Thyroid gland (tissue), 4 donors: Measurements from ENCODE around the gene RGP1. TPM values are rescaled to one million over a fixed set of nuclear protein-coding genes. Genes with fewer than 3 reads are reported as not detected.

Experiments used
- DNase-seq, 2 donors: peaks; one replicate each; pipeline ENCODE4 v3.0.0-alpha.2; 2019
- H3K27ac ChIP-seq, 3 donors: fragments of 200-600 bp; sonication (generic); 1 replicate in 2 of 3; 2 replicates in 1 of 3; pipeline ENCODE4 v1.5.1; 2016 to 2019; ENCODE audit warnings: mild to moderate bottlenecking in 1 of 3, moderate library complexity in 1 of 3
- H3K27me3 ChIP-seq: fragments of 200-600 bp; sonication (generic); one replicate; pipeline ENCODE4 v1.5.1; 2019
- H3K36me3 ChIP-seq, 2 donors: fragments of 200-600 bp; sonication (generic); one replicate each; pipeline ENCODE4 v1.5.1; 2016 to 2019
- H3K4me1 ChIP-seq, 2 donors: fragments of 200-600 bp; sonication (generic); one replicate each; pipeline ENCODE4 v1.5.1; 2017 to 2019
- H3K4me3 ChIP-seq, 3 donors: fragments of 200-600 bp; sonication (generic); replicated peaks in 1 of 3; 1 replicate in 2 of 3; 2 replicates in 1 of 3; pipeline ENCODE4 v1.5.1; 2016; ENCODE audit warnings: mild to moderate bottlenecking in 1 of 3
- H3K9me3 ChIP-seq: fragments of 200-600 bp; sonication (generic); one replicate; pipeline ENCODE4 v1.5.1; 2017
- POLR2A ChIP-seq, 2 donors: fragments of 450-650 bp; IDR thresholded peaks; one replicate each; pipeline ENCODE4 v1.6.1; 2017; ENCODE audit warnings: antibody characterized with exemption in 2 of 2, mild to moderate bottlenecking in 2 of 2, moderate library complexity in 1 of 2
- WGBS, 2 donors: methylation state at CpG; one replicate each; pipeline ENCODE4 v1.1.5; 2017; 5-methylcytosine and 5-hydroxymethylcytosine counted together
- intact Hi-C: fragments of 100-400 bp; cut with DNase I; formaldehyde crosslinking; loops from one replicate; pipeline ENCODE4 v1.15.1; 2023
- total RNA-seq, 4 donors: library from RNA; depleted of rRNA; stranded (reverse); fragments of >200 nt; gene quantifications; one replicate each; pipeline ENCODE4 v1.2.3, GENCODE V29; 2016
- TF ChIP-seq, protein P1 (sequence below), 6 experiments: fragments of 200-600 bp in 3 of 6; fragments of 450-650 bp in 3 of 6; sonication (generic) in 3 of 6; IDR thresholded peaks; one replicate each; pipeline ENCODE4 v1.5.1; 2016 to 2019; ENCODE audit warnings: antibody characterized with exemption in 6 of 6, mild to moderate bottlenecking in 2 of 6, inconsistent platforms in 1 of 6, moderate library complexity in 1 of 6

The RGP1 gene
- total RNA-seq, 4 donors from 2014 or later: 25.4 to 34.0 (median 30.2) TPM

DNA sequence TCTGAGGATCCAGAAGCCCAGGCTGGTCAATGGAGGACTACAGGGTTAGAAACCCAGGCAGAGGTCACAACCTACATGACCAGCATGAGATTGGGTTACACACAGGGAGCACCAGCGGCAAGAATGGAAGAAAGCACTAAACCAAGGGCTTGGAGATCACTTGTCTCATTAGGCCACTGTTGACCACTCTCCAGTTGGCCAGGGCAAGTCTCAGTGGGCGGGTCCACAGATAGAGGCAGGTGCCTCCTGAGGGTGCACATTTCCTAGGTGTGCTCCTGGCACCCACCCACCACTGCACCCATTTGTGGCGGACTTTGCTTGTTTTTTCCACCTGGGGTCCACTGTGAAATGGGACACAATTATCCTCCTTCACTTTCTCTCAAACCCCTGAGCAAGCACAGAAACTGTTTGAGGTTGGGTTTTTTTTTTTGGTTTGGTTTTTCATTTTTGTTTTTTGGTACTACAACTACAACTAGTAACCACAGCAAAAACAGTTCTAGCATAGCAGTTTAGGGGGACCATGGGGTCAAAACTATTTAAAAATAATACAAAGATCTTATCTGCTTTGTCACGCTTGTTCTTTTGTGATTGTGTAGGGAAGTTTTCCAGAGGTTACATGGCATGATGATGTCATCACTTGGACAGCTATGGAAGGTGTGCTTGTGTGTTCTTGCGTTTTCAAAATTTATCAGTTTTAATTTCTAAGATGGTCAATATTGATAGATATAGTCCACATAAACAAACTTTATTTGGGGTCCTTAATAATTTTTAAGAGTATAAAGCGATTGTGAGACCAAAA, 48.4 kb downstream of the RGP1 start:
- Histone ChIP-seq H3K27me3 (no peaks in the 10 kb centered on the region), H3K4me1 (no peaks in the 10 kb centered on the region), H3K36me3 (peaks cover 0 to 1% of the 10 kb centered on the region in 2 donors), H3K4me3 (no peak overlapping the region), H3K27ac (no peak overlapping the region), H3K9me3 (no peaks in the 10 kb centered on the region)
- intact Hi-C loops: no loop called here
- no peak for DNase-seq
- WGBS, 2 donors: 85 to 91% methylated on average over 6 of the region's 6 CpGs
- no peak for TF ChIP-seq POLR2A (IDR thresholded peaks at IDR 0.05)
- TF ChIP-seq, protein P1, sequence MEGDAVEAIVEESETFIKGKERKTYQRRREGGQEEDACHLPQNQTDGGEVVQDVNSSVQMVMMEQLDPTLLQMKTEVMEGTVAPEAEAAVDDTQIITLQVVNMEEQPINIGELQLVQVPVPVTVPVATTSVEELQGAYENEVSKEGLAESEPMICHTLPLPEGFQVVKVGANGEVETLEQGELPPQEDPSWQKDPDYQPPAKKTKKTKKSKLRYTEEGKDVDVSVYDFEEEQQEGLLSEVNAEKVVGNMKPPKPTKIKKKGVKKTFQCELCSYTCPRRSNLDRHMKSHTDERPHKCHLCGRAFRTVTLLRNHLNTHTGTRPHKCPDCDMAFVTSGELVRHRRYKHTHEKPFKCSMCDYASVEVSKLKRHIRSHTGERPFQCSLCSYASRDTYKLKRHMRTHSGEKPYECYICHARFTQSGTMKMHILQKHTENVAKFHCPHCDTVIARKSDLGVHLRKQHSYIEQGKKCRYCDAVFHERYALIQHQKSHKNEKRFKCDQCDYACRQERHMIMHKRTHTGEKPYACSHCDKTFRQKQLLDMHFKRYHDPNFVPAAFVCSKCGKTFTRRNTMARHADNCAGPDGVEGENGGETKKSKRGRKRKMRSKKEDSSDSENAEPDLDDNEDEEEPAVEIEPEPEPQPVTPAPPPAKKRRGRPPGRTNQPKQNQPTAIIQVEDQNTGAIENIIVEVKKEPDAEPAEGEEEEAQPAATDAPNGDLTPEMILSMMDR (IDR thresholded peaks at IDR 0.05): no peak

DNA sequence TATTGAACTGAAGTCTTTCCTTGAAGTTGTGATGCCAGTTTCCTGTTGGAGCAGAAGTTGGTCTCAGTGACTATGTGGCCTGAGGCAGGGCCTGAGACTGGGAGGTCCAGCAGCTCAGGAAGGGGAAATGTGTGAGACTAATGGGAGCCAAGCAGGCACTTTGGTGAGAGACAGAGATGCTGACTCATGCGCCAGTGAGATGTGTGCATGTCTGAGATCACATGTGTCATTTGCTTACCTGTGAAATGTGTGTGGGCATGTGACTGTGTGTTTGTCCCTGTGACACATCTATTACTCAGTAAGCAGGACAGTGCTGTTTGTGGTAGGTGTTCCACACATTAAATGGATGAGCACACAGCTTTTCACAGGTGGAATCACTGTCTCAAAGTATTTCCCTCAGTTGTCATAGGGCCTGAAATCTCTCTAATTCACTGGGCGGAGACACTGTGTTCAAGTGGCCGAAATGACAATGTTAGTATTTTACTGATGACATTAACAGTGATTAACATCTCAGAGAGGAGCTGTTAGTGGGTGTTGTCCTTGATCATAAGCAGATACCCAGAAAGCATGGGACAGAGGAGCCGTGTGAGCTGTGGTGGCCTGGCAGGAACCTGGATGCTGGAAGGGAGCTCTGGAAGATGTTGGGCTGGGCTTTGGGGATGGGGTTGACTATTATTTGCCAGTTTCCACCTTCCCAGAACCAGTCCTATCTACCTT, 49.7 kb downstream of the RGP1 start:
- intact Hi-C loops: no loop called here

DNA sequence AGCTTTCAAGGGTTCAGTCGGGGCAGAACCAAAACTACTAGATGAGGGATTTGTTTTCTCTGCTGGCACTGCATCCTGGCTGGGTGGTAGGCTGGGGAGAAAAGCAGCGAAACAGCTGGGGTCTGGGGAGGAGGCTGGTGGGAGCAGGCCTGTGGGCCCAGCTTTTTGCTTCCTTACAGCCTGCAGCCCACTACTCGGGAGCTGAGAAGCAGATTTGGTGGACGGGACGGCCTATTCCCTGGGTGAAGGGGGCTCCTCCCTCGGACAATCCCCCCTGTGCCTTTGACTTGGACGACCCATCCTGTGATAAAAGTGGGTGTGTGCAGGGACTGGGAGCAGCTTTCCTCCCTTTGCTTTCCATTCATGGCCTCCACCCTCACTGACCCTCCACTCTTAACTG, 51.4 kb downstream of the RGP1 start:
- no peaks in the 10 kb centered on the region for H3K9me3 ChIP-seq
- 88 to 90% methylated on average over 7 of the region's 7 CpGs for WGBS, 2 donors
- DNase-seq: no peak
- no peak overlapping the region for H3K27ac ChIP-seq
- no peak overlapping the region for H3K4me3 ChIP-seq
- TF ChIP-seq, protein P1 (IDR thresholded peaks at IDR 0.05): no peak
- no peaks in the 10 kb centered on the region for H3K27me3 ChIP-seq
- intact Hi-C loops: no loop called here
- peaks cover 0 to 5% of the 10 kb centered on the region in 2 donors for H3K36me3 ChIP-seq
- H3K4me1 ChIP-seq: no peaks in the 10 kb centered on the region

More for the DNA sequence above, 49.7 kb downstream of the RGP1 start:
- Histone ChIP-seq H3K4me3 (no peak overlapping the region), H3K9me3 (no peaks in the 10 kb centered on the region), H3K36me3 (peaks cover 0 to 5% of the 10 kb centered on the region in 2 donors), H3K27ac (no peak overlapping the region), H3K4me1 (no peaks in the 10 kb centered on the region), H3K27me3 (no peaks in the 10 kb centered on the region)
- DNase-seq: no peak
- WGBS, 2 donors: 91 to 98% methylated on average over 4 of the region's 4 CpGs
- TF ChIP-seq POLR2A (IDR thresholded peaks at IDR 0.05): no peak
- TF ChIP-seq, protein P1 (IDR thresholded peaks at IDR 0.05): no peak

DNA sequence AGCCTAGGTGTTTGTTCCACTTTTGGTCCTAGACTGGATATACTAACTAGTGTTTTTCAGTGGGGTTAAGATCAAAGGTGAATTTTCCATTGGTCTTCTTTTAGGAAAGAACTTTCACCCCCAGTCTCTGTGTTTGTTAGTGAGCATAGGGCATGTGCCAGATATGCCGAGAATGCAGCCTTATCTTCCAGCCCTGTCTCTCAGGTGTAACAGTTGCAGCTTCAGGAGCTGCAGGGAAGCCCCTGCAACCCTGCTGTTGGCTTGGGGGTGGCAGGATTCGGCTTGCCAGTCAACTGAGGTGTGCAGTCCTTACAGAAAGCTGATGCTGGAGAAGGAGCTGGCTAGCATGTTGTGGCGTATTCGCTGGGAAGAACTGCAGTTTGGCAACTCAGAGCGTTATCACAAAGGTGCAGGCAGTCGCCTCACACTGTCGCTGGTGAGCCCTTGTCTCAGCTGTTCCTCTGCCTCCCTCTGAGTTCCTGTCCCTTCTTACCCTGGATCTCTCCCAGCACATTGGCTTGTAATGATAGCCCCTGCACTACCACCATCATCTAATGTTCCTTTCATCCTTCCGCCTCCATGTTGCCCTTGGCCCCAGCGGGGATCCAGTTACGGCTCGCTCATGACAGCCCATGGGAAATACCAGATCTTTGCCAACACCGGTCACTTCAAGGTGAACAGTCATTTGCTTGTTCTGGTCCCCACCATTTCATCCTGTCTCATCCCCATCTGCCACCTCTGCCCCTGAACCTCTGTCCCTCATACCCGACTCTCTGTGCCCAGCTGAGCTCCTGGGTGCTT, 52.4 kb downstream of the RGP1 start:
- H3K4me1 ChIP-seq: no peaks in the 10 kb centered on the region
- no peak overlapping the region for H3K4me3 ChIP-seq
- H3K27me3 ChIP-seq: no peaks in the 10 kb centered on the region
- intact Hi-C loops: no loop called here
- TF ChIP-seq, protein P1 (IDR thresholded peaks at IDR 0.05): no peak
- TF ChIP-seq POLR2A (IDR thresholded peaks at IDR 0.05): no peak
- H3K27ac ChIP-seq: no peak overlapping the region
- H3K9me3 ChIP-seq: no peaks in the 10 kb centered on the region
- 93 to 98% methylated on average over 10 to 13 of the region's 13 CpGs for WGBS, 2 donors
- no peak for DNase-seq
- H3K36me3 ChIP-seq: peaks cover 0 to 12% of the 10 kb centered on the region in 2 donors
